GM15510 (cell line): ENCODE measurements around the gene APCDD1L.

Source experiments
- POLR2A ChIP-seq: IDR thresholded peaks from 3 replicates; pipeline ENCODE4 v1.6.1; 2011; ENCODE audit warnings: borderline replicate concordance; ENCODE audit not compliant: insufficient read length; ENCODE audit errors: extremely low read depth

The APCDD1L gene

GRCh38 chr20:58531063-58531462 is 15.9 kb upstream of the APCDD1L start:
- no peak for TF ChIP-seq POLR2A

DNA sequence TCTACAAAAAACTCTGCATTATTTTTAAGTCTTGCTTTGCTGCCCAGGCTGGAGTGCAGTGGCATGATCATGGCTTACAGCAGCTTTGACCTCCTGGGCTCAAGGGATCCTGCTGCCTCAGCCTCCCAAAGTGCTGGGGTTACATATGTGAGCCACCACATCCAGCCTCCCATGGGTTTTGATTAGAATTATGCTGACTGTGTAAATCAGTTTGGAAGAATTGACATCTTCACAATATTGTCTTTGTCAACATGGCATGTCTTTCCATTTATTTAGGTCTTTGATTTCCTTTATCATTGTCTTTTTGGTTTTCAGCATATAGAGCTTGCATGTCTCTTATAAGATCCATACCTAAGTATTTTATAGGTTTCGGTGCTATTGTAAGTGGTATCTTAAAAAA is 13.2 kb upstream of the APCDD1L start:
- TF ChIP-seq POLR2A = no peak

DNA sequence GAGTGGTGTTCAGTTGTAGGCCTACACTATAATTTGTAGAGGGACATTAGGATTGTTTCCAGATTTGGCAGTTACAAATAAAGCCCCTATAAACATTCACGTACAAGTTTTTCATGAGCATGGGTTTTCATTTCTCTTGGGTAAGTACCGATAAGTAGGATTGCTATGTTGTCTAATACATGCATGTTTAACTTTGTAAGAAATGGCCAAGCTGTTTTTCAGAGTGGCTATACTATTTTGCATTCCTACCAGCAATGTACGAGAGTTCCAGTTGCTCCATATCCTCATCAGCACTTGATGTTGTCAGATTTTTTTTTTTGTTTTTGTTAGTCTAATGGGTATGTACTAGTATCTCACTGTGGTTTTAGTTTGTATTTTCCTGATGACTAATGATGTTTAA is 11.2 kb upstream of the APCDD1L start:
- TF ChIP-seq POLR2A = no peak

GRCh38 chr20:58524814-58525213 is 9.6 kb upstream of the APCDD1L start:
- no peak for TF ChIP-seq POLR2A

DNA sequence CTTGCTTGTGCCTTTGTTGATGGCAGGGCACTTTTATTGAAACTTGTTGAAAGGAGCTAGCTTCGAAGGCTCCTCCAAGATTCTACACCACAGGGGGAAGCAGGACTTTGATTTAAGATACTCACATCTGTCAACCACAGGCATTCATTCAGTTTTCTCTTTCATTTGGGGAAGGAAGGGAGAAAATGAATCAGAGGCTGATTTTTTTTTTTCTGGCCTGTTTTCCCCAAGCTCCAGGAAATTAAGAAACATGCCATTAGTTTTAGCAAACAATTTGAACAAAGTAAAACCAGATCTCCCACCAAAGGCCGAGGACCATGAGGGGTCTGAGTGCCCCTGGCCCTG is 8.7 kb upstream of the APCDD1L start:
- TF ChIP-seq POLR2A = no peak

GRCh38 chr20:58523072-58523970 is 8.1 kb upstream of the APCDD1L start:
- no peak for TF ChIP-seq POLR2A

DNA sequence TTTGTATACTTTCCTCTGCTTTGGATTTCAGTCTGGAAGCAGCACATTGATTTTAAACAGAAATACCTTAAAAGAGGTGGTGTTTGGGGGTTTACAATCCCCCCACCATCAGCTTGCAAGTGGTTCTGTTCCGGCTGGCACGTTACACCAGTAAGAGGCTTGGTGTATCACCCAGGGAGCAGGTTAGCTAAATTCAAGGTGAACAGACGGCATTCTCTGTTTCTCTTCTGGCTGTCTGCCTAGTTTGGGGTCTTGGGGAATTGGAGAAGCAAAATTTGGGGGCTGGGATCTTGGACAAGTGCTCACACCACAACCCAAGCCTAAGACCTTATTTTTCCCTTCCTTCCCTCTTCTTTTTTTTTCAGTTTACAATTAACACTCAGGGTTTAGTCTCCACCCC is 7.5 kb upstream of the APCDD1L start:
- TF ChIP-seq POLR2A = no peak

- TF ChIP-seq POLR2A = no peak
Observed at GRCh38 chr20:58521763-58522162, 6.6 kb upstream of the APCDD1L start.

DNA sequence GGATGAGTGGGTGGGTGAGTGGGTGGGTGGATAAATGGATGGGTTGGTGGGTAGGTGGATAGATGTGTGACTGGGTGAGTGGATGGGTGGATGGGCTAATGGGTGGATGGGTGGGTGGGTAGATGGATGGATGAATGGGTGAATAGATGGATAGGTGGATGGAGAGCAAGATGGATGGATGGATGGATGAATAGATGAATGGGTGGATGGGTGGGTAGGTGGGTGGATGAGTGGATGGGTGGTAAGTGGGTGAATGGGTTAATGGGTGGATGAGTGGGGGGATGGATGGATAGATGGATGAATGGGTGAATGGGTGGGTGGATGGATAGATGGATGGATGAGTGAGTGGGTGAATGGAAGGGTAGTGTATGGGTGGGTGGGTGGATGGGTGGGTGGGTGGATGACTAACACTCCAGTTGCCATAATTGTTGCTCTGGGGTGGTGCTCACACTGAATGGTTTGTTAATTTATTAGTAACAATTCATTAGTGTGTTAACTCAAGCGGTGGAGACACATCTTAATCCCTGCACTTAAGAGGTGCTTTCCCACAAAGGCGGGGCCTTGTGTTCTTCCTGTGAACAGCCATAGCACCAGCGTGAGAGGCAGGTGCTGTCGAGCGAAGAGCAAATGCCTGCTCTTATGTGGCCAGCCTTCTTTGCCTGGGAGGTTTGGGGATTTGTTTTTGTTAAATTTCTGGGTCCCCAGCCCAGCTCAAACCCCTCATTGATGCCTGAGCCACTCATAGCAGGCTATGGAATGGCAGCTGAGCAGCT is 4.9 kb upstream of the APCDD1L start:
- TF ChIP-seq POLR2A = no peak

DNA sequence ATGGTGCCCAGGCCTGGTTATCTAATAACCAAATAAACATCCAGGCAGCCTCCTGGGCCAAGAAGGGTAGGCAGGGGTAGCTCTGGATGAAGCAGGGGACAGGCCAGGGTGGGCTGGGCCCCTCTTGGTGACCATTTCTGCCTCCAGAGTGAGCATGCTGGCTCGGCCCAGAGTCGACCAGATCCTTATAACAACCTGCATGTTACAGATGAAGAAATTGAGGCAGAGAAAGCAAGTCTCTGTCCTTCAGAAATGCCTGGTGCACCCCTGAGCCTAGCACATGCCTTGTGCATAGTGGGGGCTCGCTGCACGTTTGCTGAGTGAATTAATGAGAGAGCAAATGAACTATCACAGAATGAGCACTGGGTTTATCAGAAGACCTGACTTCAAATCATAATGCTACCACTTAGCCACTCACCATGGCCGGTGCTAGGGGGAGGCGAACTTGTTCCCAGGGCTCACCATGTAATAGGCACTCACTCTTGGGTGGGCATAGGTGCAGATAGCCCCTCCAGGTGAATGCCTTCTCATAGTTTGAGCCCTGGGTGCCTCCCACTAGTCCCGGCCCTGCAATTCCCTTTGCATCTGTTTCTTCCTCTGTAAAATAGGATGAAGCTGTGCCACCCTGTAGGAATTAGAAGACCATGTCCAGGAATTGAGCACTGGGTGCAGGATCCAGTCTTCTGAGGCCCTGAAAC is 3.8 kb upstream of the APCDD1L start:
- TF ChIP-seq POLR2A = no peak

DNA sequence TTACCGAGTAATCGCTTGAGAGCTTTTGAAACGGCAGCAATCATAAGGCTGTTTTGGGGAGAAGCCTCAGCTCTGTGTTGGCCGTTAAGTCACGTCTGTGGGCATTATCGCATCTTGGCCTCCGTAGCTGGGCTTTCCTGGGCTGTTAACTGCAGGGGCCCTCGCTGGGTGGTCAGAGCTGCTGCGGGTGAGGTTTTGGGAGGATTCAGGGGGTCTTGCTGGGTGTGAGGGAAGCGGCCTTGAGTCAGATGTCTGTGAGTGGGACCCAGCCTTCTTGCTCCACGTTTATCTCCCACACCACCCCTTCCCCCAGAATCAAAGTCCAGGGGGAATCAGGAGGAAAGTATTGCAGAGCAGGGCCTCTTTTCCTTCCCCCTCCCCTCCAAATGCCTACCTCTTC is 3.2 kb upstream of the APCDD1L start:
- no peak for TF ChIP-seq POLR2A

DNA sequence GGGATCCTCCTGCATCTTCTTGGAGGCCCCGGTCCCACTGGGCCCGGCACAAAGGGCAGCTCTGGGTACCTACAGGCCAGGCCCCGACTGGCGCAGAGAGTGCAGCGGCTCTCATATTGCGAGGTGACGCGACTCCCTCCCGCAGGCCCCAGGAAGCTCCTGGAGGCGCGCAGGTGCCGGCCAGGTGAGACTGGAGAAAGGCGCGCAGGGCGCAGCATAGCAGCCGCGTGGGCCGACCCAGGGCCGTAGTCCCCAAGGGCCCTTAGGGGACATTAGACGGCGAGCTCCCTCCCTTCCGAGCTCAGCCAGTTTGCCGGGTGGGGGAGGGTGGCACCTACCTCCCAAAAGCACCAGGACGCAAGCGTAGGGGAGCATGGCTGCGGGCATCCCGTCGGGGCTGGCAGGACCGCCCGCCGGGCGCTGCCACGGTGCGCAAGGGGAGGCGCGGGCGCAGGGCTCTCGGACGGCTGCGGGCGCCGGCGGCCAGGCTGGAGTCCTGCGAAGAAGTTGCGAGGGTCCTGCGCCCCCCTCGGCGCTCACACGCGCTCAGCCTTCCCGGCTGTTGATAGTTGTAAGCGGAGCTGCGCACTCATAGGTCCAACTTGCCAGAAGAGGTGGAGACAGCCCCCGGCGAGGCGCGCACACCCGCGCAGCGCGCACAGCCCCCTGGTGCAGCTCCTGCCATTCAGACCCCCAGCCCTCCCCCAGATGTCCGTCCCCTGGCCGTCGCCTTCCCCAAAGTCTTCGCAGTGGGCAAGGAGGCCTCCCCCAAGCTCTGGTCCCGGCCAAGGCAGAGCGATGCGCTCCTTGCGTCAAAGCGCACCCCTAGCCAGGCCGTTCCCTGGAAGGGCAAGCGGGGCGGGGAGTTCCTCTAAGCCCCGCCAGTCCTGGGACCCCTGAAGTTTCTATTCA is 622 bp downstream of the APCDD1L start:
- TF ChIP-seq POLR2A = no peak

DNA sequence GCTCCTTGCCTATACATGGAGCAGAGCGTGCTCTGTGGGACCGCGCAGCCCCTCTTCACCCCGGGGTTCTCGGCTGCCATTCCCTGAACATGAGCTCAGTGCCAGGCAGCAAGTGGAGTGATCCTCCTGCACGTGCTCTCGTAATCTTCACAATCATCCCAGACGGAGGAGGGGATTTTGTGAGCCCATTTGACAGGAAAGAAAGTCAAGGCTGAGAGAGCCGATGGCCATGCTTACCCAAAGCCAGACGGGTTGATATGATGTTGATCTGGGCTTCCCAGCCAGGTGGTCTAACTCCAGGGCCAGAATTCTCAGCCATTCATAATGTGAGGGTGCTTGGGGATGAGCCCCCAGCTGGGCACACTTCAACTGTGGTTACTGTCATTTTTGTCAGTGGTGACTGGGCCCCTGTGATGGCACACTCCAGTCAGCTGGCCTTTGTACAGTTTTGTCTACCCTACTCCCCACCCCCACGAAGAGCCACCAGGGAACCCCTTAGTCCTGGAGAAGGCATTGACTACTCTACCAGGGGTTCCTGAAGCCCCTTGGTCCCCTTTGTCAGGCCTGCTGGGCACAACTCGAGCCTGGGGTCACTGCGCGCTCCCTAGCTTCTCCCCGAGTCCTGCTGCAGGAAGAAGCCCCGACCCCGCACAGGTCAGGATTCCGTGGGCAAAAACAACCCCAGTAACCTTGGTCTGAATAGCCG is 1.5 kb downstream of the APCDD1L start:
- TF ChIP-seq POLR2A = no peak

DNA sequence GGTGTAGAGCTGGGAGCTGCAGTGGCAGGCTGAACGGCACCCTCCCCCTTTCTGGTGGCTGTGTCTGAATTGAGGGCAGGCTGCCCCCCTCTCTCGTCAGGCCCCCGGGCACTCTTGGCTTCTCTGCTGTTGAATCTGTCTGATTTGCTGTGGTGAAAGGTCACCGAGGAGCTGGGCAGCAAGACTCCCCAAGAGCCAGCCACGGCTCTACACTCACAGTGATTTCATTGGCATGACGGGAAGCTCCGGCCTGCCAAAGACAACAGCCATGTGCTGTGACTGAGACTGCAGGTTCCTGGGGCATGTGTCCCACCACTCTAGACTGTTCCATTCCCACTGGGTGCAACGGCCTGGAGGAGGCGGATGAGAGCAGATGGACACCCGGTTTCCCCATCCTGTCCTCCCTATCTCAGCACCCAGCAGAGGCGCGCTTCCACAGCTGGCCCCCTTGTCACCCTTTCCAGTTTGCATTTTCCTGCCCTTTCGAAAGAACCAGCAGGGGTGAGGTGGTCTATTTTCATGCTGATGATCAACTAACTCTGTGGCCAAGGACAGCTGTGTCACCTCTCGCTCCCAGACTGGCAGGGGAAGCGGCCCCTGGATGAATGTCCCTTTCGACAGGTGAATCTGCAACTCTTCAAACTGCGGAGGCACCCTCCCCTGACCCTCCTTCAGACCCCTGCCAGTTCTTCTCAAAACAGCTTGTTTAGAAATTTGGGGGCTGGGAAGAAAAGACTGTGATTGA is 2.2 kb downstream of the APCDD1L start:
- no peak for TF ChIP-seq POLR2A

GRCh38 chr20:58511861-58512260 is 3.3 kb downstream of the APCDD1L start:
- TF ChIP-seq POLR2A = no peak
